KMS-11 (cell line): ENCODE data around the gene SSTR5.

Source experiments
- H2AFZ ChIP-seq: fragments of 200-600 bp; sonication (generic); 2 replicates; pipeline ENCODE4 v1.6.1; 2016; ENCODE audit warnings: antibody characterized with exemption, mixed run types, low read depth
- H3K27ac ChIP-seq: fragments of 200-600 bp; sonication (generic); 2 replicates; pipeline ENCODE4 v1.6.1; 2016; ENCODE audit warnings: mild to moderate bottlenecking, mixed run types
- H3K27me3 ChIP-seq: fragments of 200-600 bp; sonication (generic); 2 replicates; pipeline ENCODE4 v1.6.1; 2017; ENCODE audit warnings: mild to moderate bottlenecking, low read depth, mixed run types, moderate library complexity; ENCODE audit not compliant: insufficient read depth
- H3K36me3 ChIP-seq: fragments of 200-600 bp; sonication (generic); 2 replicates; pipeline ENCODE4 v1.6.1; 2017; ENCODE audit warnings: mild to moderate bottlenecking, mixed run types; ENCODE audit not compliant: insufficient read depth
- H3K4me1 ChIP-seq: fragments of 200-600 bp; sonication (generic); 2 replicates; pipeline ENCODE4 v1.6.1; 2016; ENCODE audit warnings: mild to moderate bottlenecking, low read depth, mixed run types; ENCODE audit not compliant: poor library complexity, severe bottlenecking
- H3K4me2 ChIP-seq: fragments of 200-600 bp; sonication (generic); 2 replicates; pipeline ENCODE4 v1.7.0; 2016; ENCODE audit warnings: mild to moderate bottlenecking, mixed run types
- H3K4me3 ChIP-seq: fragments of 200-600 bp; sonication (generic); IDR thresholded peaks from 2 replicates; pipeline ENCODE4 v1.6.1; 2017; ENCODE audit warnings: low read depth, low read length, mixed read lengths; ENCODE audit not compliant: insufficient read depth
- H3K79me2 ChIP-seq: fragments of 200-600 bp; sonication (generic); 2 replicates; pipeline ENCODE4 v1.6.1; 2016; ENCODE audit warnings: low read depth, mixed run types; ENCODE audit not compliant: insufficient read depth
- H3K9ac ChIP-seq: fragments of 200-600 bp; sonication (generic); 2 replicates; pipeline ENCODE4 v1.6.1; 2016; ENCODE audit warnings: mild to moderate bottlenecking, mixed run types
- H4K20me1 ChIP-seq: fragments of 200-600 bp; sonication (generic); 2 replicates; pipeline ENCODE4 v1.6.1; 2016; ENCODE audit warnings: mild to moderate bottlenecking, mixed run types; ENCODE audit not compliant: insufficient read depth
- TF ChIP-seq, protein P1 (sequence below): fragments of 200-600 bp; sonication (generic); conservative IDR thresholded peaks from 2 replicates; pipeline ENCODE4 v1.6.1; 2017; ENCODE audit warnings: low read depth, mild to moderate bottlenecking, antibody characterized with exemption, low read length, moderate library complexity, mixed read lengths

Gene SSTR5

DNA sequence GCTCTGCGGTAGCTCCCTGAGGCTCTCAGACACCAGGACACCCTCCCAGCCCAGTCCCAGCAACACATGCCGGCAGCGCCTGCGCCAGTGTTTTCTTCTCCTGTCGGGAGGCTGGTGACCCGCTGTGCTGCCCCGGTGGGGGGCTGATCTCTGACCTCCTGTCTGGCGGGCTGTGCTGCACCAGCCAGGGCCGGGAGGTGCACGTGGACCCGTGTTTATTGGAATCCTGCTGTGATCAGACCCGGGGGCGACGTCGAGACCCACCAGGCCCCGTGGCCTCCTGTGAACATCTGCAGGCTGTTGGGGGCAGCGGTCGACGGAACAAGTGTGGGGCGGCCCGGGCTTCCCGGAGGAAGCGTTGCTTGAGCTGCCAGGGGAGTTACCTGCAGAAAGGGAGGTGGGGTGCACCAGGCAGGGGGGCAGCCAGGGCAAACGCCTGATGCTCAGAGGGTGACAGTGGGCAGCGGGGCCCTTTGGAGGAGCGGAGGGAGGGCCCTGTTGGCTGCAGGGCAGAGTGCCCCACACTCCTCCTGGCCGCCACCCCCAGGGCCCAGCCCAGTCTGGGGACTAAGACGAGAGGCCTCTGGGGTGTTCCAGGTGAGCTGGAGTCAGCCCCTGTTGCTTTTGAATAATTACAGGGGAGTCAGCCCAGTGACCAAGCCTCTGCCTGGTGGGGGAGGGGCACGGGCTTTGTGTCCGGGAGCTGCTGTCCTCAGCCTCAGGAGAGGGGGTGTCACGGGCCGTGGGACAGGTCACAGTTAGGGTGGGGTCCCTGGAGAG lies 2.3 kb upstream of the SSTR5 start:
- Histone ChIP-seq H3K9ac (no peak overlapping the region), H3K4me2 (no peak overlapping the region), H4K20me1 (no peaks in the 10 kb centered on the region), H3K4me1 (no peaks in the 10 kb centered on the region), H3K27me3 (peaks cover 81% of the 10 kb centered on the region), H3K27ac (no peak overlapping the region), H3K4me3 (no peak overlapping the region), H2AFZ (no peak overlapping the region), H3K36me3 (no peaks in the 10 kb centered on the region), H3K79me2 (no peaks in the 10 kb centered on the region)
- TF ChIP-seq, protein P1, sequence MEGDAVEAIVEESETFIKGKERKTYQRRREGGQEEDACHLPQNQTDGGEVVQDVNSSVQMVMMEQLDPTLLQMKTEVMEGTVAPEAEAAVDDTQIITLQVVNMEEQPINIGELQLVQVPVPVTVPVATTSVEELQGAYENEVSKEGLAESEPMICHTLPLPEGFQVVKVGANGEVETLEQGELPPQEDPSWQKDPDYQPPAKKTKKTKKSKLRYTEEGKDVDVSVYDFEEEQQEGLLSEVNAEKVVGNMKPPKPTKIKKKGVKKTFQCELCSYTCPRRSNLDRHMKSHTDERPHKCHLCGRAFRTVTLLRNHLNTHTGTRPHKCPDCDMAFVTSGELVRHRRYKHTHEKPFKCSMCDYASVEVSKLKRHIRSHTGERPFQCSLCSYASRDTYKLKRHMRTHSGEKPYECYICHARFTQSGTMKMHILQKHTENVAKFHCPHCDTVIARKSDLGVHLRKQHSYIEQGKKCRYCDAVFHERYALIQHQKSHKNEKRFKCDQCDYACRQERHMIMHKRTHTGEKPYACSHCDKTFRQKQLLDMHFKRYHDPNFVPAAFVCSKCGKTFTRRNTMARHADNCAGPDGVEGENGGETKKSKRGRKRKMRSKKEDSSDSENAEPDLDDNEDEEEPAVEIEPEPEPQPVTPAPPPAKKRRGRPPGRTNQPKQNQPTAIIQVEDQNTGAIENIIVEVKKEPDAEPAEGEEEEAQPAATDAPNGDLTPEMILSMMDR: no peak

DNA sequence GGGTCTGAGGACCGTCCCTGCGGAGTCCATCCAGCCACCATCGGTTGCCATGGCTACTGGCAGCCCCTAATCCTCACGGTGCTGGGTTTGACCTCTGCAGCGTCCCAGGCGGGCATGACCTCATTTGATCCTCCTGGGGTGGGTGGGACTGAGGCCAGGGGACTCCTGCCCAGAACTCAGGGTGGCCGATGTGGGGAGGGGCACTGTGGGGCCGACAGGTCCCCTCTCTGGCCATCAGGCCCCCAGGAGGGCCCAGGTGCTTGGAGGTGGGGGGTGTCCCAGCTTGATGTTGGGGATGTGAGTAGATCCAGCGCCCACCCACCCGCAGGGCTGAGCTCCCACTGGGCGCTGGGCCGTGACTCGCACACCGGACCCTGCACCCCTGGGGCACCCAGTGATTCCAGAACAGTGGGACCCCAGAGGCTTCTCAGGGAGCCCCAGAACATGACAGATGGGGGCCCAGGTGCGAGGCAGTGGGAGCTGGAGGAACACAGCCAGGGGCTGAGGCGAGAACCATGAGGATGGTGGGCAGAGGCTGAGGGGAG lies 1.6 kb upstream of the SSTR5 start:
- TF ChIP-seq, protein P1: no peak
- no peak overlapping the region for H3K9ac ChIP-seq

DNA sequence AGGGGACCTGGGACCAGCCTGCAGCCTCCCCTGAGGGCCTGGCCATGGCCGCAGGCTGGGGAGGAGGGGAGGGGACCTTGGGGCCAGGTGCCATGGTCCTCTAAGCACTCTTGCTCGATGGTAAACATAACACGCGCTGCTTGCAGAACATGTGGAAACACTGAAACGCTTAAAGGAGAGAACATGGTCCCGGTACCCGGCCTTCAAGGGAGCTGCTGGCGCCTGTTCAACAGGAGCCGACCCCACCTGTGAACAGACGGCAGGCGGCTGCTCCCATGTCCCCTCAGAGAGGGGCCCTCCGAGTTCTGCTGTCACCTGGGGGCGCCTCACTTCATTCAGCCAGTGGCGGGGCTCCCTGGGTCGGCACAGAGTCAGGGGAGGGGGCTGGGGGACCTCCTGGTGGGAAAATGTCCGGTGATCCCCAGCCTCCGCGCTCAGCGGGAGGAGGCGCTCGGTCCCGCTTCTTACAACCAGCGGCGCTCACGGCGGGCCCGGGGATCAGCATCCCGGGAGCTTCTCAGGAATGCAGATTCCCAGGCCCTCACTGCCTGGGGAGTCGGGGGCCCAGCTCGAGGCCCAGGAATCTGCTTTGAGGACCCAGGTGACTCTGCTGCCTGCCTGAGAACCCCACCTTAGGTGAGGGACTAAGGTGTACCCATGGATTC lies 854 bp upstream of the SSTR5 start:
- TF ChIP-seq, protein P1: no peak
- Histone ChIP-seq H3K4me1 (no peaks in the 10 kb centered on the region), H3K27me3 (peaks cover 78% of the 10 kb centered on the region), H3K36me3 (no peaks in the 10 kb centered on the region), H3K4me3 (no peak overlapping the region), H3K9ac (no peak overlapping the region), H3K27ac (no peak overlapping the region), H4K20me1 (no peaks in the 10 kb centered on the region), H2AFZ (no peak overlapping the region), H3K4me2 (no peak overlapping the region), H3K79me2 (no peaks in the 10 kb centered on the region)

More for the DNA sequence above, 1.6 kb upstream of the SSTR5 start:
- Histone ChIP-seq H3K4me1 (no peaks in the 10 kb centered on the region), H2AFZ (no peak overlapping the region), H3K4me3 (no peak overlapping the region), H3K27ac (no peak overlapping the region), H3K4me2 (no peak overlapping the region), H3K79me2 (no peaks in the 10 kb centered on the region), H4K20me1 (no peaks in the 10 kb centered on the region), H3K36me3 (no peaks in the 10 kb centered on the region), H3K27me3 (peaks cover 78% of the 10 kb centered on the region)

DNA sequence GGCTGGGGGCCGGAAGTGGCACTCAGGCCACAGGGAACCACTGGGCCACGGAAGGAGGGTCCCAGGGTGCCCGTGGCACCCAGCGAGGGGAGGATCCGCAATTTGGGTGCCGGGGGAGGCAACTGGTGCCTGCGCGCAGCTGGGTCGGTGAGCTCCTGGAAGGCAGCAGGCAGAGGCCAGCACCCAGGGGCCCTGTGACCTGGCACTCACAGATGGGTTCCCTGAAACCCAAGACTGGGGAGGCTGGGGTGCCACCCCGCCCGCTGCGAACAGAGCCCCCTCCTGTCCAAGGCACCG lies 663 bp downstream of the SSTR5 start:
- Histone ChIP-seq H3K79me2 (no peaks in the 10 kb centered on the region), H3K27ac (no peak overlapping the region), H3K4me2 (no peak overlapping the region), H3K9ac (no peak overlapping the region), H2AFZ (no peak overlapping the region), H3K36me3 (no peaks in the 10 kb centered on the region), H3K4me3 (no peak overlapping the region), H3K4me1 (no peaks in the 10 kb centered on the region), H3K27me3 (peaks cover 76% of the 10 kb centered on the region), H4K20me1 (no peaks in the 10 kb centered on the region)
- TF ChIP-seq, protein P1: no peak
